Measurements from ENCODE around the gene DGCR8. TPM values are rescaled to one million over a fixed set of nuclear protein-coding genes. Genes with fewer than 3 reads are reported as not detected.
A peak's percentile ranks its signal among the peaks of the same experiment; 100 is the strongest.

Gene DGCR8
- total RNA-seq, 1 donor from 2014 or later: 29.1 TPM

DNA sequence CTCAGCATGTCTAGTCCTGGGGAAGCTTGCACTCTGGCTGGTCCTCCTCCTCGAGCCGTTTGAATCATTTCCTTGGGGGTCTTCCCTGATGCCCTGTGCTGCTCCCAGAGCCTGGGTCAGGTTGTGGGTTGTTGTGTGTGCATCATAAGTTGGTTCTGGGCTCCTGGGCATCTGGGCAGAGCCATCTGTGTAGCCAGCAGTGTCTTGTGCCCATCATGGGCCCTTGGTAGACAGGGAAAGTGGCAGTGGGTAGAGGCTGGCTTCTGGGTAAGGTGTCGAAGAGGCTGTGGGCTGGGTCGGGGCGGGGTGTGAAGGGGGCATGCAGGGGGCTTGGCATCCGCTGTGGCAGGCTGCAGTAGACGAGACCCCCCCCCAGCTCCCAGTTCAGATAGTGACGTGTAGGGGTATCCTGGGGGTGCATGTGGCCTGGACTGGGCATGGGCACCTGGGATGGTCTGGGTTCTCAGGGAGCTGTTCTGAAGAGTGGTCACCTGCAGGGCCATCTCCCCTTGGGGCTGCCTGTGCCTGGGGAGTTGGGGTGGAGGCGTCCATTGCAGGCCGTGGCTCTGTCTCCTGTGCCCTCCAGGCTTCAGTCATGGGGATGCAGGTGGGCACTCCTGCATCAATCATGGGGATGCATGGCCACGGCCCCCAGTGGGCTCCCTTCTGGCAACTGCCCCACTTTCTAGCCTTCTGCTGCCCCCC is 44.2 kb downstream of the DGCR8 start:
- H3K4me3 ChIP-seq: no peak overlapping the region
- no peak overlapping the region for H3K9ac ChIP-seq
- H3K4me1 ChIP-seq: peaks cover 1% of the 10 kb centered on the region
- TF ChIP-seq EZH2phosphoT487 (IDR thresholded peaks at IDR 0.05) (no peak), EZH2 (IDR thresholded peaks at IDR 0.05) (no peak)
- TF ChIP-seq, protein P1, sequence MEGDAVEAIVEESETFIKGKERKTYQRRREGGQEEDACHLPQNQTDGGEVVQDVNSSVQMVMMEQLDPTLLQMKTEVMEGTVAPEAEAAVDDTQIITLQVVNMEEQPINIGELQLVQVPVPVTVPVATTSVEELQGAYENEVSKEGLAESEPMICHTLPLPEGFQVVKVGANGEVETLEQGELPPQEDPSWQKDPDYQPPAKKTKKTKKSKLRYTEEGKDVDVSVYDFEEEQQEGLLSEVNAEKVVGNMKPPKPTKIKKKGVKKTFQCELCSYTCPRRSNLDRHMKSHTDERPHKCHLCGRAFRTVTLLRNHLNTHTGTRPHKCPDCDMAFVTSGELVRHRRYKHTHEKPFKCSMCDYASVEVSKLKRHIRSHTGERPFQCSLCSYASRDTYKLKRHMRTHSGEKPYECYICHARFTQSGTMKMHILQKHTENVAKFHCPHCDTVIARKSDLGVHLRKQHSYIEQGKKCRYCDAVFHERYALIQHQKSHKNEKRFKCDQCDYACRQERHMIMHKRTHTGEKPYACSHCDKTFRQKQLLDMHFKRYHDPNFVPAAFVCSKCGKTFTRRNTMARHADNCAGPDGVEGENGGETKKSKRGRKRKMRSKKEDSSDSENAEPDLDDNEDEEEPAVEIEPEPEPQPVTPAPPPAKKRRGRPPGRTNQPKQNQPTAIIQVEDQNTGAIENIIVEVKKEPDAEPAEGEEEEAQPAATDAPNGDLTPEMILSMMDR (IDR thresholded peaks at IDR 0.05): no peak
- H3K79me2 ChIP-seq (ENCODE audit: low read depth): peaks cover 55% of the 10 kb centered on the region
- Mint-ChIP-seq H3K27me3 (ENCODE audit: insufficient read depth, low read depth) (peaks cover 4% of the 10 kb centered on the region), H3K36me3 (peaks cover 15% of the 10 kb centered on the region), H3K9me3 (no peaks in the 10 kb centered on the region), H3K4me3 (no peak overlapping the region), H3K4me1 (peaks cover 15% of the 10 kb centered on the region), H3K27ac (no peak overlapping the region)
- H3K27me3 ChIP-seq: no peaks in the 10 kb centered on the region
- peaks cover 53% of the 10 kb centered on the region for H3F3A ChIP-seq (ENCODE audit: low read depth)
- peaks cover 3% of the 10 kb centered on the region for H3K36me3 ChIP-seq
- no peak overlapping the region for H3K27ac ChIP-seq
- H3K4me2 ChIP-seq: no peak overlapping the region
- DNase-seq (ENCODE audit: low spot score): no peak
- H2AFZ ChIP-seq (replicated peaks): no peak overlapping the region
- H4K20me1 ChIP-seq (ENCODE audit: low read depth): peaks cover 91% of the 10 kb centered on the region
- H3K9me3 ChIP-seq (ENCODE audit: low read depth): no peaks in the 10 kb centered on the region

DNA sequence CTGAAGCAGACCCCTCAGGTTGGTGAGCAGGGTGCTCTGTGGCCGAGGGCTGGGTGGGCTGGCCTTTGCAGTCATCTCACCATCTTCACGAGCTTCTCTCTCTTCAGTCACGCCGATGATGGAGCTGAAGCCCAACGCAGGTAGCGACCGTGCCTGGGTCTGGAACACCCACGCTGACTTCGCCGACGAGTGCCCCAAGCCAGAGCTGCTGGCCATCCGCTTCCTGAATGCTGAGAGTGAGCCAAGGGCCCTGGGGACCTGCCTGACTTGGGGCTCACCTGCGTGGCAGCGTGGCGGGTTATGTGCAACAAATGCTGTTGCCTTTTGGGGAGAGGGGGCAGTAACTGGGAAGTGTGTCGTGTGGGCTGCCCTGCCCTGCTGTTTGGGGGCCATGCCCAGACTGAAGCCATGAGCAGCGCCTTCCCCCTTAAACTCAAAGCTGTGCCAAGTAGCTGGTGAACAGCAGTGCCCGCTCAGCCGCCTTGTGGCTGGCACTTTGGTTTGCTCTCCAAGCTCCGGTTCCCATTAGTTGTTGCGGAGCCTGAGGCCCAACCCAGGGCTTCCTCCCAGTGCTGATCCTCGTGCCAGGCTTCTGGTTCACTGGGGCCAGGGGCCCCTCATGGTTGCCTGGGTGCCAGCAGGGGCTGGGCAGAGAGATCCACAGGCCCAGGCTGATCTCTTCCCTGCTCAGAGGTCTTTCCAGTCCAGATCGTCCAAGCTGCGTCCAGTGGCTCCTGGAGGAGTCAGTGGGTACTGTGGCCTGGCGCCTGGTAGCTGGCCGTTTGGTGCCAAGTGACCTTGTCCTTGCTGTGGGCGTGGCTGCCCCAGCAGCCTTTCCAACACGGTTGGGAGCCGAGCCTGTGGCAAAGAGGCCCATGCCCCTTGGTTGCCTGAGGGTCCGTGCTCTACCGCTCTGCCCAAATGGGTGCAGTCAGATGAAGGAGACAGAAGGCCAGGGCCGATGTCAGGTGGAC is 45.4 kb downstream of the DGCR8 start:
- Histone ChIP-seq H3K27me3 (no peaks in the 10 kb centered on the region), H3K27ac (no peak overlapping the region), H4K20me1 (ENCODE audit: low read depth) (peaks cover 78% of the 10 kb centered on the region), H2AFZ (replicated peaks) (no peak overlapping the region), H3K79me2 (ENCODE audit: low read depth) (peaks cover 43% of the 10 kb centered on the region), H3K9ac (no peak overlapping the region), H3K4me1 (no peaks in the 10 kb centered on the region), H3K9me3 (ENCODE audit: low read depth) (no peaks in the 10 kb centered on the region), H3K36me3 (no peaks in the 10 kb centered on the region), H3K4me2 (no peak overlapping the region), H3K4me3 (no peak overlapping the region), H3F3A (ENCODE audit: low read depth) (peaks cover 62% of the 10 kb centered on the region)
- H3K27ac Mint-ChIP-seq: no peak overlapping the region
- DNase-seq (ENCODE audit: low spot score): no peak
- H3K4me3 Mint-ChIP-seq: peak overlapping the region; percentile 21
- H3K27me3 Mint-ChIP-seq (ENCODE audit: insufficient read depth, low read depth): peaks cover 5% of the 10 kb centered on the region
- no peak for TF ChIP-seq EZH2 (IDR thresholded peaks at IDR 0.05)
- no peak for TF ChIP-seq EZH2phosphoT487 (IDR thresholded peaks at IDR 0.05)
- TF ChIP-seq, protein P1 (IDR thresholded peaks at IDR 0.05): no peak
- peaks cover 4% of the 10 kb centered on the region for H3K4me1 Mint-ChIP-seq
- no peaks in the 10 kb centered on the region for H3K9me3 Mint-ChIP-seq
- peaks cover 13% of the 10 kb centered on the region for H3K36me3 Mint-ChIP-seq

DNA sequence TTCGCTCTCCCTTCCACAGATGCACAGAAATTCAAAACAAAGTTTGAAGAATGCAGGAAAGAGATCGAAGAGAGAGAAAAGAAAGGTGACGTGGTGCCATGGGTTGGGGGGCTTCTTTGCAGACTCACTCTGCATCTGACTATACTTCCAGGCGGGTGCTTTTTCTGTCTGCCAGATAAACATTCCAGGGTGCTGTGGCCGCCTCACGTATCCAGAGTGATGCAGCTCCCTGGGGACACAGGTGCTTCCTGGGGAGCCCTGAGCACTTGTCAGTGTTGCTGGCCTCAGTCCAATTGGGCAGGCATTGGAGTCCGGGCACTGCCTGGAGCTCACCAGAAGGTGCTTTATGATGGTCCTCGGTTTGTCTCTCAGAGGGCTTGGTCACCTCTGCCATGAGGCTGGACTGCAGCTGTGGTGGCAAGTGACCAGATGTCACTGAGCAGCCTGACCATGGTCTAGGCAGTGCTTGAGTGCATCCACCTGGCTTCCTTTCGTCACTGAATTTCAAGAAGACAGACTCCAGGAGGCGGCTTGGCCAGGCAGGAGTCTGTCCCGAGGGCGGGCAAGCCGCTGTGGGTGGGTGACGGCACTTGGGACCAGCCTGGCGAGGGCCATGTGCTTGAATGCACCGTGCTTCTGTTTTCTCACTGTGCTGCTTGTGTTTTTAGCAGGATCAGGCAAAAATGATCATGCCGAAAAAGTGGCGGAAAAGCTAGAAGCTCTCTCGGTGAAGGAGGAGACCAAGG is 46.4 kb downstream of the DGCR8 start:
- no peak overlapping the region for H3K9ac ChIP-seq
- H3K27ac ChIP-seq: no peak overlapping the region
- no peaks in the 10 kb centered on the region for H3K27me3 ChIP-seq
- DNase-seq (ENCODE audit: low spot score): no peak
- Mint-ChIP-seq H3K9me3 (no peaks in the 10 kb centered on the region), H3K27ac (no peak overlapping the region), H3K4me3 (no peak overlapping the region), H3K27me3 (ENCODE audit: insufficient read depth, low read depth) (peaks cover 5% of the 10 kb centered on the region), H3K4me1 (peaks cover 4% of the 10 kb centered on the region), H3K36me3 (peaks cover 13% of the 10 kb centered on the region)
- peaks cover 69% of the 10 kb centered on the region for H4K20me1 ChIP-seq (ENCODE audit: low read depth)
- no peaks in the 10 kb centered on the region for H3K9me3 ChIP-seq (ENCODE audit: low read depth)
- H3K79me2 ChIP-seq (ENCODE audit: low read depth): peaks cover 33% of the 10 kb centered on the region
- TF ChIP-seq EZH2 (IDR thresholded peaks at IDR 0.05) (no peak), EZH2phosphoT487 (IDR thresholded peaks at IDR 0.05) (no peak)
- TF ChIP-seq, protein P1 (IDR thresholded peaks at IDR 0.05): no peak
- H3K4me2 ChIP-seq: no peak overlapping the region
- peaks cover 69% of the 10 kb centered on the region for H3F3A ChIP-seq (ENCODE audit: low read depth)
- H3K4me3 ChIP-seq: no peak overlapping the region
- no peak overlapping the region for H2AFZ ChIP-seq (replicated peaks)
- no peaks in the 10 kb centered on the region for H3K36me3 ChIP-seq
- H3K4me1 ChIP-seq: no peaks in the 10 kb centered on the region

All from neural progenitor cell (in vitro differentiated cells).